Psoas muscle (tissue), 8 donors: ENCODE results near the gene APC. TPM values are rescaled to one million over a fixed set of nuclear protein-coding genes. Genes with fewer than 3 reads are reported as not detected.

Experiments
- ATAC-seq, 4 donors: fragments of 200-7000 bp; cut with Tn5 transposase; one replicate each; pipeline ENCODE4 v1.9.1; 2020; ENCODE audit warnings: moderate library complexity in 3 of 4, mild to moderate bottlenecking in 2 of 4
- DNase-seq, 2 donors: peaks; one replicate each; pipeline ENCODE4 v3.0.0-alpha.2; 2020
- H3K27ac ChIP-seq: fragments of 200-600 bp; one replicate; pipeline ENCODE4 v1.8.0; 2022
- H3K27me3 ChIP-seq, 3 donors: fragments of 200-600 bp in 1 of 3; one replicate each; pipeline versions ENCODE4 v1.6.1 to v1.8.0; 2013 to 2022; ENCODE audit warnings: low read length in 2 of 3, mild to moderate bottlenecking in 2 of 3, moderate library complexity in 1 of 3; ENCODE audit not compliant: insufficient read depth in 3 of 3
- H3K36me3 ChIP-seq, 2 donors: fragments of 200-600 bp in 1 of 2; one replicate each; pipeline versions ENCODE4 v1.6.1 to v1.8.0; 2013 to 2022; ENCODE audit warnings: low read depth in 1 of 2, mild to moderate bottlenecking in 1 of 2, moderate library complexity in 1 of 2; ENCODE audit not compliant: insufficient read depth in 1 of 2
- H3K4me1 ChIP-seq: fragments of 200-600 bp; one replicate; pipeline ENCODE4 v1.8.0; 2022
- H3K4me3 ChIP-seq: fragments of 200-600 bp; one replicate; pipeline ENCODE4 v1.8.0; 2022; ENCODE audit warnings: mild to moderate bottlenecking
- H3K9me3 ChIP-seq: fragments of 200-600 bp; one replicate; pipeline ENCODE4 v1.8.0; 2022
- CTCF ChIP-seq: fragments of 200-600 bp; IDR thresholded peaks from one replicate; pipeline ENCODE4 v1.8.0; 2022; ENCODE audit warnings: antibody characterized with exemption
- whole genome bisulfite sequencing, 3 donors: extraction: QIAGEN DNeasy Blood & Tissue Kit; methylation state at CpG; one replicate each; pipeline versions ENCODE4 v1.1.6 to v1.1.7; 2013; 5-methylcytosine and 5-hydroxymethylcytosine counted together
- intact Hi-C, 2 donors: fragments of 100-400 bp; cut with DNase I; formaldehyde crosslinking; loops; one replicate each; pipeline versions ENCODE4 v1.11.0 to v1.14.2; 2022
- polyA plus RNA-seq, 3 donors: library from polyadenylated mRNA; stranded (reverse); fragments of 200-250 nt; gene quantifications; one replicate each; pipeline ENCODE4 v1.2.3, GENCODE V29; 2013
- total RNA-seq, 4 donors: library from RNA; stranded (reverse); fragmentation: NEBNext Ultra II Directional in 2 of 4; extraction: Animal tissue kit (Norgen Biotek cat#: 25700) in 2 of 4; gene quantifications; one replicate each; pipeline versions ENCODE4 v1.2.1 to v1.2.4, GENCODE V29; 2021 to 2023
- donor health status: healthy with polysubstance abuse.
- donor health status: DM: no; HTN: no; CAD: no; lungs with moderate emphysema.
- donor health status: Bipolar disorder and iron deficiency.
- donor health status: healthy.
- donor health status: DM: yes; HTN: yes; CAD: no.
- donor health status: DM: no; HTN: no; CAD: no.
- donor health status: DM: no; HTN: no; CAD: no.
- donor health status: DM: yes; HTN: yes; CAD: no.

APC gene
- total and polyA plus RNA-seq, 7 donors: 5.2 to 37.0 (median 27.0) TPM

- Histone ChIP-seq H3K27ac (no peak overlapping the region), H3K9me3 (no peaks in the 10 kb centered on the region), H3K36me3 (peaks cover 0 to 44% of the 10 kb centered on the region in 2 donors), H3K4me3 (no peak overlapping the region), H3K27me3 (no peaks in the 10 kb centered on the region), H3K4me1 (no peaks in the 10 kb centered on the region)
- 91 to 100% (median 93%) methylated on average over 1 of the region's 1 CpG for WGBS, 3 donors
- intact Hi-C loops: no loop called here
- DNase-seq (no peak), ATAC-seq (no peak)
- TF ChIP-seq CTCF: no peak
These were observed 74.9 kb downstream of the APC start for GRCh38 chr5:112812549-112812948.

GRCh38 chr5:112820246-112820645 is 82.6 kb downstream of the APC start:
- DNase-seq (no peak), ATAC-seq (no peak)
- Histone ChIP-seq H3K9me3 (no peaks in the 10 kb centered on the region), H3K27me3 (no peaks in the 10 kb centered on the region), H3K4me3 (no peak overlapping the region), H3K27ac (no peak overlapping the region), H3K4me1 (no peaks in the 10 kb centered on the region), H3K36me3 (peaks cover 2 to 86% of the 10 kb centered on the region in 2 donors)
- no peak for TF ChIP-seq CTCF
- 96 to 100% (median 97%) methylated on average over 1 of the region's 1 CpG for WGBS, 3 donors
- intact Hi-C loops: no loop called here

GRCh38 chr5:112822456-112822855 is 84.8 kb downstream of the APC start:
- Histone ChIP-seq H3K4me3 (no peak overlapping the region), H3K4me1 (no peaks in the 10 kb centered on the region), H3K27ac (no peak overlapping the region), H3K36me3 (peaks cover 2 to 80% of the 10 kb centered on the region in 2 donors), H3K9me3 (no peaks in the 10 kb centered on the region), H3K27me3 (no peaks in the 10 kb centered on the region)
- no peak for TF ChIP-seq CTCF
- no peak for ATAC-seq
- WGBS, 3 donors: 72 to 96% (median 72%) methylated on average over 4 of the region's 4 CpGs
- DNase-seq: no peak
- intact Hi-C loops: no loop called here

- intact Hi-C loops: no loop called here
- ATAC-seq (no peak), DNase-seq (no peak)
- peaks cover 2 to 87% of the 10 kb centered on the region in 2 donors for H3K36me3 ChIP-seq
- TF ChIP-seq CTCF: no peak
- H3K4me1 ChIP-seq: no peaks in the 10 kb centered on the region
- WGBS, 3 donors: 92 to 94% (median 93%) methylated on average over 2 of the region's 2 CpGs
- H3K4me3 ChIP-seq: no peak overlapping the region
- no peaks in the 10 kb centered on the region for H3K27me3 ChIP-seq
- no peak overlapping the region for H3K27ac ChIP-seq
- no peaks in the 10 kb centered on the region for H3K9me3 ChIP-seq
These were observed 85.5 kb downstream of the APC start for GRCh38 chr5:112823181-112823580.

- Histone ChIP-seq H3K4me1 (no peaks in the 10 kb centered on the region), H3K27me3 (no peaks in the 10 kb centered on the region), H3K9me3 (no peaks in the 10 kb centered on the region), H3K36me3 (peaks cover 2 to 92% of the 10 kb centered on the region in 2 donors), H3K27ac (no peak overlapping the region), H3K4me3 (no peak overlapping the region)
- 95 to 98% (median 96%) methylated on average over 2 of the region's 2 CpGs for WGBS, 3 donors
- no peak for TF ChIP-seq CTCF
- DNase-seq (no peak), ATAC-seq (no peak)
- intact Hi-C loops: no loop called here
These were observed 86.0 kb downstream of the APC start for GRCh38 chr5:112823656-112824055.
